GM19397 (cell line): ENCODE results near the gene SPAG16.
"Not testable (repeated sequence)": the region's sequence is repeated elsewhere in the genome, so short reads cannot be mapped to it uniquely, and the experiment has no call there.

Experiments used
- ATAC-seq: cut with Tn5 transposase; IDR thresholded peaks from one replicate; pipeline ENCODE4 v1.9.1; 2021; ENCODE audit warnings: mild to moderate bottlenecking, moderate library complexity; ENCODE audit not compliant: unreplicated experiment

Gene SPAG16

DNA sequence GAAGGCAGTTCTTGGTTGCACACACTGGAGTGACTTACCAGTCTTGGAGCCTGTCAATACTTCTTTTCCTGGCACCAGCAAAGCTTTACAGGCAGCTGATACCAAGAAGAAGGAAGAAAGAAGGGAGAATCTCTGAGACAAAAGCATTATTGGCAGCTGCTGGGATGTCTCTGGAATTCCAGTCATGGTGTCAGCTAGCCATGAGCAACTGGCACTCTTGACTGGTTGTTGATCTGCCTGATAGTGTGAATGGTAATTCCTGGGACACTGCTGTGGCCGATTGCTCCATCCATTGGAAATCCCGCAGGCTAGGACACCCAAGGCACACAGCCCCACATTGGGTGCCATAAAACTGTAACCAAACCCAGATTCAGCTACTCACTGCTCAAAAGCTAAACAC, 17.8 kb upstream of the SPAG16 start:
- ATAC-seq, result no peak

DNA sequence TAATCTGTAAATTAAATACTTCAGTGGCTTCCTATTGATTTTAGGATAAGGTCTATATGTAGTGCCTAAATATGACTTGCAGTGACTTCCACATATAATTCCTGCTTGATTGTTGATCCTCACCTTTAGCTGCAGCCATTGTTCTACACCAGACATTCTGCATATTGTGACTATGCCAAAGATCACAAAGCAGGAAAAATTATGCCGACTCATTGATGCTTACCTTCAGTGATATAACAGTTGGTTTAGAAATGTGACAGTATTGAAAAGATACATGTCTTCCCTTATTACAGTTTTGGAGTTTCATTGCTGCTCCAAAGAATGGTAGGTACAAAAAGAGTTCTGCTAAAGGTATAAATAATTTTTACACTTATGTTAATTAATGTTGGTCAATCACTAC, 12.3 kb upstream of the SPAG16 start:
- ATAC-seq, result no peak

DNA sequence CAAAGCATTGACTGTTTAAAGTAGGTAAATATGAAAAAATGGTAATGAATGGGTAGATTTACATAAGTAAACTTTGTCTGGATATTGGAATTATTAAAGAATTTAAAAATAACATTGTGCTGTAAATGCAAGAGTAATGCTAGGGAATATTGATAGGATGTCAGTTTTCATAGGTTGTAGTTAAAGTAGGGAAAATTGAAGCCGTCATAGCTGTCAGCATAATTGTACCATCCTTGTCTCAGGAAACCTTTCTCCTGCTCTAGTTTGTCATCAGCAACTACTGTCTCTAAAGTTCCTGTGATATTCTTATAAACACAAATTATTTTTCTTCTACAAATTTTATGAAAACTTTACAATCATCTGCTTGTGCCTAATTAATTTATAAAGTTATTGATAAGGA, 10.1 kb upstream of the SPAG16 start:
- ATAC-seq, result no peak

DNA sequence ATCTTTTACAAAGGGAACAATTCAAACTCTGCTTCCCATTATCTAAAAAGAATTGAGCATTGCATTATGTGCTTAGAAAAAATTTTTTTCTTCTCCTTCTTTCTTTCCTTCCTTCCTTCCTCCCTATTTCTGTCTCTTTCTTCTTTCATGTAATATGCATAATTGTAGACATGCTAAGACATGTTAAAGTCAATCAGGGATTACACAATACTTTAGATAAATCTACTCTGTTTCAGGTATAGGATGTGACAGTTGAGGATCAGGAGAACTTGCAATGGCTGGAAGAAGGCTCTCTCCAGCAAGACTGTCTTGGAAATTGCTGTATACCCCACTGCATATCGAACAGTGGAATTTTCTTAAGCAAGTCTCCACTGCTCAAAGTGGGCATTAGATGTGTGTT, 9.0 kb upstream of the SPAG16 start:
- ATAC-seq, result no peak

DNA sequence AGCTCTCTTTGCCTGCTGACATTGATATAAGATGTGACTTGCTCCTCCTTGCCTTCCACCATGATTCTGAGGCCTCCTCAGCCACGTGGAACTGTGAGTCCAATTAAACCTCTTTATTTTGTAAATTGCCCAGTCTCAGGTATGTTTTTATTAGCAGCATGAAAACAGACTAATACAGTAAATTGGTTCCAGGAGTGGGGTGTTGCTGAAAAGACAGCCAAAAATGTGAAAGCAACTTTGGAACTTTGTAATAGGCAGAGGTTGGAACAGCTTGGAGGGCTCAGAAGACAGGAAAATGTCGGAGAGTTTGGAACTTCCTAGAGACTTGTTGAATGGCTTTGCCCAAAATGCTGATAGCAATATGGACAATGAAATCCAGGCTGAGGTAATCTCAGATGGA, 7.1 kb upstream of the SPAG16 start:
- not testable (repeated sequence) for ATAC-seq

GRCh38 chr2:213279116-213279620, 5.1 kb upstream of the SPAG16 start:
- ATAC-seq, result no peak

- no peak for ATAC-seq
Observed at GRCh38 chr2:213279971-213280370, 4.3 kb upstream of the SPAG16 start.

GRCh38 chr2:213281156-213281555, 3.1 kb upstream of the SPAG16 start:
- no peak for ATAC-seq

- no peak for ATAC-seq
Observed at GRCh38 chr2:213285404-213285803, 1.1 kb downstream of the SPAG16 start.

DNA sequence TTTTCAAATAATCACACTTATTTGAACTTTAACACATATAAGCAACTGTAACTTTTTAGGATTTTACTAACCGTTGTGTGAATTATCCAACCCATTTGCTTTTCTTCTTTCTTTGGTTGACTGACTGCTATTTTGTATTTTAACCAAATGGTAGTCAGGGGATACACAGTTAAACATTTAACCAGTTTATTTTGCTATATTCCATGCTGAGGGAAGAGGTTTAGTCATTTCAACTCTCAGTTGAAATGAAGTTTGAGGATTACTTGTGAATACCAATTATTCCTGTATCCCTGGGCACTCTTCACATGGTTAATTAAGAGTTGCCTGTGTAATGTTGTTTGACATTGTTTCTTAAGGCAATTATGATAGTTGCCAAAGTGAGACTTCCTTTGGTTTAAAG, 1.9 kb downstream of the SPAG16 start:
- ATAC-seq, result no peak

GRCh38 chr2:213288913-213289700, 4.8 kb downstream of the SPAG16 start:
- ATAC-seq, result no peak

GRCh38 chr2:213290501-213290900, 6.2 kb downstream of the SPAG16 start:
- ATAC-seq, result no peak

DNA sequence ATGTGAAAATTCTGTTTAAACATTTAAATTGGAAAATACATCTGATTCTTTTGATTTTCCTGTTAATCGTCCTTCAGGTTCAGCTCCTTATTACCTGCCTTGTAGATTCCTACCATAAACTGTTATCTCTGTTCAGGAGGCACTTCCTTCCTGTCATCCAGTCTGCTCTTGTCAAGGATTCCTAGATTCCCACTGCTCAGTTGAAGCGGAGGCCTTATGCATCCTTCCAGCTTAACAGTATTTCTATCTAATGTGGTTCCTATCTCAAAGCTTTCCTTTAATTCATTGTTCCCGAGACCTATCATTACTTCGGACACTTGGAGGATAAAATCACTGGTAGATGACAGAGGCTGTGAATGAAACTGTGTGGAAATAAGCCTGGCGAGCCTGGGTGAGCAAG, 12.0 kb downstream of the SPAG16 start:
- ATAC-seq, result no peak

GRCh38 chr2:213306316-213306942, 22.2 kb downstream of the SPAG16 start:
- ATAC-seq, result no peak

DNA sequence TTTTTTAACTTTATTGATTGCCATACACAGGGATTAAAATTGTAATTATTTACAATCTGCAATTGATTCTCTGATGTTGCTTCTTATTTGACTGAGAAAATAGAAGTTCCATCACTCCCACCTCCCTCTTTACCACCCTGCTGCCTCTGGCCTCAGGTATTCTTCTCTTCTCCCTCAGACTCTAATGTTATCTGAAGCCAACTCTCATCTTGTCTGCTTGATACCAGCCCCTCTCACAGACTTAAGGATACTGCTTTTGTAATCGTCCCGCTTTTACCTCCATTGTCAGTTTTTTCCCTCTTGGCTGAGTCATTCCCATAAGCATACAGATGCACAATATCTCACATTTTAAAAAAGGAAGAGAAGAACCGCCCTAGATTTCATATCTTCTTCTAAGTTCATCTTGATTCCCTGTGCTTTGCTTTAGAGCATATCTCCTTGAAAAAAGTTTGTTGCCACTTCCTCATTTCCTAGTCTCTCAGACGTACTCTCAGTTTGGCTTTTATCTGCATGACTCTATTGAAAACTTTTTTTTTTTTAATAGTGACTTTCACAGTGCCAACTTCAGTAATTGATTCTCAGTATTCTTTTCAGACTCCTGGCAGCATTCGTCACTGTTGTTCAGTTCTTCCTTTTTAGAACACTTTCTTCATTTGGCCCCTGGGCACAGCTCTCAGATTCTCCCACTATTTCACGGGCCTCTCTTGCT, 31.1 kb downstream of the SPAG16 start:
- ATAC-seq, result no peak

- ATAC-seq, result no peak
Observed at GRCh38 chr2:213316001-213316735, 31.9 kb downstream of the SPAG16 start.

- ATAC-seq, result no peak
Observed at GRCh38 chr2:213317929-213318328, 33.7 kb downstream of the SPAG16 start.

GRCh38 chr2:213320604-213321003, 36.3 kb downstream of the SPAG16 start:
- ATAC-seq, result no peak

DNA sequence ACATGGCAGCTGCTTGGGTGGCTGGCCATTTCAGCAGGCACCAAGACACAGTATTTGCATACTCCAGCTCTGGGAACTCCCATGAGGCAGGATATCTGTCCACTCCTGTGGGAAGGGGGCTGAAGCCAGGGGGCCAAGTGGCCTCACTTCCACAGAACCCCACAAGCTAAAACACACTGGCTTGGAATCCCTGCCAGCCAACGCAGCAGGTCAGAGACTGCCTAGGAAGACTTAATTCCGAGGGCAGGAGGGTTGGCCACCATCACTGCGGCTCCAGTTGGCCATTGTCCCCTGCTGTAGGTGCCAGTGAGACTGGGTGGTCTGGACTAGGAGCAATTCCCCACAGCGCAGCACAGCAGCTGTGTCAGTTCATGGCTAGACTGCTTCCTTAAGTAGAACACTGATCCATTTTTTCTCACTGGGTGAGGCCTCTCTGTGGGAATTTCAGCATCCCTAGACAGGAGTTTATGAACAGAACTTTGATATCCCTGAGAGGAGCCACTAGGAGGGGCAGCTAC, 52.0 kb downstream of the SPAG16 start:
- ATAC-seq, result no peak

- ATAC-seq, result no peak
Observed at GRCh38 chr2:213353419-213353818, 69.2 kb downstream of the SPAG16 start.

GRCh38 chr2:213376644-213377043, 92.4 kb downstream of the SPAG16 start:
- ATAC-seq, result no peak
